Activated CD8-positive, alpha-beta T cell treated with anti-CD3 and anti-CD28 coated beads, Interleukin-2, amount 10 ng/mL, durations not matched to agents 7 days and 5 days (primary cell): ENCODE measurements around the gene CRTC1. TPM values are rescaled to one million over a fixed set of nuclear protein-coding genes. Genes with fewer than 3 reads are reported as not detected.

Experiments used
- ATAC-seq: fragments of 150-1000 bp; cut with Tn5 transposase; one replicate; pipeline ENCODE4 v1.10.0; 2021; ENCODE audit warnings: moderate library complexity
- CTCF ChIA-PET: fragments of 350-600 bp; sonication (Branson Sonifier 250); formaldehyde crosslinking; loops from one replicate; lab custom pipeline; 2021; ENCODE audit warnings: antibody characterized with exemption; lab: Charles Lee
- POLR2A ChIA-PET: fragments of 350-600 bp; sonication (Branson Sonifier 250); formaldehyde crosslinking; loops from one replicate; lab custom pipeline; 2021; ENCODE audit warnings: antibody characterized with exemption; lab: Charles Lee
- DNase-seq: peaks from one replicate; pipeline ENCODE4 v3.0.0-alpha.2; 2020
- H3K27ac Mint-ChIP-seq: one replicate; pipeline ENCODE4 v1.8.0; 2021; ENCODE audit warnings: mild to moderate bottlenecking, mixed read lengths
- H3K27me3 Mint-ChIP-seq: one replicate; pipeline ENCODE4 v1.8.0; 2021; ENCODE audit warnings: low read depth, mixed read lengths
- H3K36me3 Mint-ChIP-seq: one replicate; pipeline ENCODE4 v1.8.0; 2021; ENCODE audit warnings: low read depth, mixed read lengths
- H3K4me1 Mint-ChIP-seq: one replicate; pipeline ENCODE4 v1.8.0; 2021; ENCODE audit warnings: low read depth, mixed read lengths
- H3K4me3 Mint-ChIP-seq: one replicate; pipeline ENCODE4 v1.8.0; 2021; ENCODE audit warnings: mild to moderate bottlenecking, mixed read lengths
- H3K9me3 Mint-ChIP-seq: one replicate; pipeline ENCODE4 v1.8.0; 2022; ENCODE audit warnings: mixed read lengths; ENCODE audit not compliant: insufficient read depth
- total RNA-seq, 2 experiments: library from RNA; stranded (reverse); gene quantifications; one replicate each; pipeline ENCODE4 v1.2.3, GENCODE V29; 2021

The CRTC1 gene
- total RNA-seq, 2 experiments from 2014 or later: 7.0 to 8.0 TPM

DNA sequence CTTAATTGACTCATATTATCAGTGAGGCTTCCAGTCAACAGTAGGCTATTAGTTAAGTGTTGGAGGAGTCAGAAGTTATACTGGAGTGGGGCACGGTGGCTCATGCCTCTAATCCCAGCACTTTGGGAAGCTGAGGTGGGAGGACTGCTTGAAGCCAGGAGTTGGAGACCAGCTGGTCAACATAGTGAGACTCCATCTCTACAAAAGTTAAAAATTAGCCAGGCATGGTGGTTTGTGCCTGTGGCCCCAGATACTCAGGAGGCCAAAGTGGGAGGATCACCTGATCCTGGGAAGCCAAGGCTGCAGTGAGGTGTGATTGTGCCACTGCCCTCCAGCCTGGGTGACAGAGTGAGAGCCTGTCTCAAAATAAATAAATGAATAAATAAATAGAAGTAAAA, 54.5 kb downstream of the CRTC1 start:
- H3K4me1 Mint-ChIP-seq: no peaks in the 10 kb centered on the region
- no peaks in the 10 kb centered on the region for H3K27me3 Mint-ChIP-seq
- no peak overlapping the region for H3K27ac Mint-ChIP-seq
- H3K4me3 Mint-ChIP-seq: no peak overlapping the region
- POLR2A ChIA-PET: no interaction called here
- DNase-seq (no peak), ATAC-seq (no peak)
- no peaks in the 10 kb centered on the region for H3K9me3 Mint-ChIP-seq
- H3K36me3 Mint-ChIP-seq: no peaks in the 10 kb centered on the region
- CTCF ChIA-PET: no interaction called here

DNA sequence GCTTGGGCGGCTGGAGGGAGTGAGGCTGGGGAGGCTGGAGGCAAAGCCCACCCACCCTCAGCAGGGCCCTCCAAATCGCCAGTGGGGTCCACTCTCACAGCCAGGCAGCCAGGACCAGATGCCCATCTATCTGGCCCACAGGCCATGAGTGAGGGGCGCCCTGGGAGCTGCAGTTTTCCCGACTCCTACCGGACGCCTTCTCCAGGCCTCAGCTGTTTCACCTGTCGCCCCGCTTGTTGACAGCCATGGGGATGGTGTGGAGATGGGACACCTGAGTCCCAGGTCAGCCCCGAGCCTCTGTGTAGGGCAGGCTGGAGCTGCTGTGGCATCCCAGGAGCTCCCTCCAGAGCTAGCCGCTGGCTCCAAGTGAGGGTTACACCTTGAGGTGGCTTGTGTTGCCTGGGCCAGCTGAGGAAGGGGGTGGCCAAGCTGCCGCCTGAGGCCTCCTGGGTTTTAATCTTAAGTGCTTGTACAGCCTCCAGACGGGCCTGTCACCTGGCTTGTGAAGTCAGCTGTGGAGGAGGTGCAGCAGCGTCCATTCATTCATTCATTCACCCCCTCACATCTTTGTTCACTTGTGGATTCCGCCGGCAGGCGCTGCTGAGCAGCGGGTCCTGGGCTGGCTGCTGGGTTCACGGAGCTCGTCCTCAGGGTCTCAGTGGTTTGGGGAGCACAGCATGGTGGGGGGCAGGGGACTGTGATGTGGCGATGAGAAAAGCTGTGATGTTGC, 55.6 kb downstream of the CRTC1 start:
- no peak overlapping the region for H3K27ac Mint-ChIP-seq

DNA sequence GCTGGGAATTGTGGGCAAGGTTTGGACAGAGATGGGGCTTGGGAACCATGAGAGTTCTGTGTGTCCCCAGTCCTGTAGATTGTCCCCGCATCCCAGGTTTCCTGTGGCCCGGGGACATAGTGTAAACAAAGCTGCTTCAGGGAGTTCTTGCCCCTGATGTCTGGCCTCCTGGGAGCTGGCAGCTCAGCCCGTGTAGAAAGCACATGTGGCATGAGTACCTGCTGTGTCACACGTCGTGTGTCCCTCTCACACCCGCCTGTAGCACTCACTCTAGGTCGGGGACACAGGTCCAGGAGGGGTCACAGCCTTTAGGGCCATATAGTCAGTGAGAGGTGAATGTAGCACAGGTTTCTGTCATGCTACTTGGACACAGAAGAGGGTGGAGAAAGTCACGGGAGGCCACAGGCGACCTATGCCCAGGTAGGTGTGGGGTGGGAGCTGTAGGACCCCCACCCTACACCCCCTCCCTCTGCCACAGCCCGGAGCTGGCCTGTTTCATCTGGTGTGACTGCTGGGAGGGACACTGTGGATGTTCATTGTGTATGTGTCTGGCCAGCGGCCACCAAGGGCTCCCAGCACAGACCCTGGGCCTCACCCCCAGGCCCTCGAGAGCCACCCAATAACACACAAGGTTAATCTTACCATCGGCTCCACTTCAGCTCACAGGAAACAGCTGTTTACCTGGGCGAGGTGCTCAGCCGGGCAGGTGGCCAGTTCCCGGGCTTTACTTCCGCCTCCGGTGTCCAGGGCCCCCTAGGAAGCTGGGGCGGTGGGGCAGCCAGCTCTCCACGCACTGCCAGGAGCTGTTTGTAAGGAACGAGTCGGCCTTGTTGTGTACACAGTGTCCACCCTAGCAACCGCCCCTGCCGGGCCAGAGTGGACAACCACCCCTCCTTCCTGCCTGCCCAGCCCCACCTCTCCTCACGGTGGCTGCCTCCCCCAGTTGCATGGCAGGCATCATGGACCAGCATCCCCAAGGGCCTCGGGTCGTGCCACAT, 57.9 kb downstream of the CRTC1 start:
- ChIA-PET POLR2A (no interaction called here), CTCF (no interaction called here)

More for the DNA sequence above, 55.6 kb downstream of the CRTC1 start:
- ATAC-seq (no peak), DNase-seq (no peak)
- no peaks in the 10 kb centered on the region for H3K27me3 Mint-ChIP-seq
- no peaks in the 10 kb centered on the region for H3K9me3 Mint-ChIP-seq
- CTCF ChIA-PET: no interaction called here
- no peaks in the 10 kb centered on the region for H3K36me3 Mint-ChIP-seq
- no peak overlapping the region for H3K4me3 Mint-ChIP-seq
- POLR2A ChIA-PET: no interaction called here
- no peaks in the 10 kb centered on the region for H3K4me1 Mint-ChIP-seq

DNA sequence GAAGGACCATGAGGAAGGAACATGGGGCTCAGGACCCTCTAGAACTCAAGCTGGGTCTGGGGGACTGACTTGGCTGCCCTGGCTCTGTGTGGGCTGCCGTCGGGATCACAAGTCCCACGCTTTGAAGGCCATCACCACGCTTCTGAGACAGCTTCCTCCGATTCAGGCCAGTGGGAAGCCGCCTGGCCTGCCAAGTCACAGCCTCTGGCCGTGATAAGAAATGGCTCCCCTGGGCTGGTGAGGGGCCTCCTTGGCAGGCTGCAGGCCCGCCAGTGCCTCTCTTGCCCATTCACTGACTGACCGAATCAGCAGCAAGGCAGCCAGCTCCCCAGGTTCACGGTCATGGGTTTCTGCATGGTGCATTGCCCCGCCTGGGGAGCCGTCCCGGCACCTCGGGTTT, 58.8 kb downstream of the CRTC1 start:
- Mint-ChIP-seq H3K4me3 (no peak overlapping the region), H3K27ac (no peak overlapping the region), H3K27me3 (no peaks in the 10 kb centered on the region), H3K36me3 (no peaks in the 10 kb centered on the region), H3K9me3 (no peaks in the 10 kb centered on the region), H3K4me1 (no peaks in the 10 kb centered on the region)
- CTCF ChIA-PET: no interaction called here
- ATAC-seq (no peak), DNase-seq (no peak)
- POLR2A ChIA-PET: no interaction called here

More for the DNA sequence above, 57.9 kb downstream of the CRTC1 start:
- H3K4me3 Mint-ChIP-seq: no peak overlapping the region
- no peak overlapping the region for H3K27ac Mint-ChIP-seq
- H3K36me3 Mint-ChIP-seq: no peaks in the 10 kb centered on the region
- no peaks in the 10 kb centered on the region for H3K4me1 Mint-ChIP-seq
- H3K9me3 Mint-ChIP-seq: no peaks in the 10 kb centered on the region
- no peak for ATAC-seq
- H3K27me3 Mint-ChIP-seq: no peaks in the 10 kb centered on the region
- DNase-seq: no peak

DNA sequence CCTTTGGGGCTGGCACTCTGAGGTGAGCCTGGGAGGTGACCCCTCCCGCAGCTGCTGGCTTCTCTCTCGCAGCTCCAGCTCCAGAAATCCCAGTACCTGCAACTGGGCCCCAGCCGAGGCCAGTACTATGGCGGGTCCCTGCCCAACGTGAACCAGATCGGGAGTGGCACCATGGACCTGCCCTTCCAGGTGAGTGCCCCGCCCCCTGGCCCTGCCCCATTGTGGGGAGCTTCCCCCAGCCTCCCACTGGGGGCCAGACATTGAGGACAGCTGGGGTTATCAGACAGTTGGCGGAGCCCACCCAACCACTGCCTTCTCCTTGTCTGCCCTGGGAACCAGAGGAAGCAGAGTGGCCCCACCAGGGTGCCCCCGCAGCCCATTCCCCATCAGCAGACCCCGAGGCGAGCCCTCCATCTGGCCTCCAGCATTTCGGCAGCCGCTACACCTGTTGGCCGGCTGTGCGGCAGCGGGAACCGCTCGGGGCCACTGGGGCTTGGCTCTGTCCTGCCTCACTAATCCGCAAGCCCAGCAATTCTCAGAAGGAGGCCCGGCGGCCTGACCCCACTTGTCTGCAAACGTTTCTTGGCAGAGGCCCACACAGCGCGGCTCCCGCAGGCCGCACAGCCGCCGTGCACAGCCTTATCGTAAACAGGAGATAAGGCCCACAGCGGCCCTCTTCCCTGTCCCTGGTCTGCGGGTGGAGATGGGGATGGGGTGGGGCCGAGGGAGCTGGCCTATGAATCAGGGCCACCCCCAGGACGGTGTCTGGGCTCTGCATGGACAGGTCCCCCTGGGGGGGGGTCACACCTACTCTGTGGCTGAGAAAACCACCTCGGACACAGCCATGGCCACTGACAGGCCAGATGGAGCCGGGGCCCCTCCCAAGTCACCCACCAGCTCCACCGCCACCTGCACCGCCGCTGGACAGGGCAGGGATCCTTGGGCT, 59.6 kb downstream of the CRTC1 start:
- Mint-ChIP-seq H3K27me3 (no peaks in the 10 kb centered on the region), H3K4me1 (no peaks in the 10 kb centered on the region), H3K36me3 (no peaks in the 10 kb centered on the region), H3K4me3 (no peak overlapping the region), H3K9me3 (no peaks in the 10 kb centered on the region), H3K27ac (no peak overlapping the region)
- CTCF ChIA-PET: no interaction called here
- ATAC-seq (no peak), DNase-seq (no peak)
- POLR2A ChIA-PET: no interaction called here

DNA sequence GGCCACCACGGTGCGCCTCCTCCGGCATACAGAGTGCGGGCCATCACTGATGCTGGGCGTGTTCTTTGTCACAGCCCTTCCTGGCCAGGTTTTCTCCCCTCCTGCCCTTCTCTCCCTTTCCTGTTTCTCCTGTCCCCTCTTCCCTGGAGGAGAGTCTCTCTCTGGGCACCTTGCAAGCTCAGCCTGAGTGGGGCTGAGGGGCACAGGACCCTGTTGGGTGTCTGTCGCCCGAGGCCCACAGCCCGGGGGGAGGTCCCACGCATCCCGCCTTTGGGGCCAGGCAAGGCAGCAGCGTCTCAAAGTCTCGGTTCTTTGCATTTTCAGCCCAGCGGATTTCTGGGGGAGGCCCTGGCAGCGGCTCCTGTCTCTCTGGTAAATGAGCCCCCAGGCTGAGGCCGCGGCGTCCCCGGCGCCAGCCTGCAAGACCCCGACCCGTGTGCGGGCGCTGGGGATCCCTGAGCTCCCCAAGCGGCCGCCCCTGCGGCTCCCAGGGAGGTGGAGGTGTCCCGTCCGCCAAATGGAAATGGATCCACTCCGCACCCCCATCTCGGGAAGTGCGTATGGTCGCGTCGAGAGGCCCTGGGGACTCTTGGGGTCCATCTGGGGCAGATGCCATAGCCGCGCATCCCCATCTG, 60.4 kb downstream of the CRTC1 start:
- no peak for DNase-seq
- CTCF ChIA-PET: no interaction called here
- Mint-ChIP-seq H3K9me3 (no peaks in the 10 kb centered on the region), H3K27me3 (no peaks in the 10 kb centered on the region), H3K27ac (no peak overlapping the region), H3K4me1 (no peaks in the 10 kb centered on the region), H3K4me3 (no peak overlapping the region), H3K36me3 (no peaks in the 10 kb centered on the region)
- ATAC-seq: no peak
- POLR2A ChIA-PET: no interaction called here

DNA sequence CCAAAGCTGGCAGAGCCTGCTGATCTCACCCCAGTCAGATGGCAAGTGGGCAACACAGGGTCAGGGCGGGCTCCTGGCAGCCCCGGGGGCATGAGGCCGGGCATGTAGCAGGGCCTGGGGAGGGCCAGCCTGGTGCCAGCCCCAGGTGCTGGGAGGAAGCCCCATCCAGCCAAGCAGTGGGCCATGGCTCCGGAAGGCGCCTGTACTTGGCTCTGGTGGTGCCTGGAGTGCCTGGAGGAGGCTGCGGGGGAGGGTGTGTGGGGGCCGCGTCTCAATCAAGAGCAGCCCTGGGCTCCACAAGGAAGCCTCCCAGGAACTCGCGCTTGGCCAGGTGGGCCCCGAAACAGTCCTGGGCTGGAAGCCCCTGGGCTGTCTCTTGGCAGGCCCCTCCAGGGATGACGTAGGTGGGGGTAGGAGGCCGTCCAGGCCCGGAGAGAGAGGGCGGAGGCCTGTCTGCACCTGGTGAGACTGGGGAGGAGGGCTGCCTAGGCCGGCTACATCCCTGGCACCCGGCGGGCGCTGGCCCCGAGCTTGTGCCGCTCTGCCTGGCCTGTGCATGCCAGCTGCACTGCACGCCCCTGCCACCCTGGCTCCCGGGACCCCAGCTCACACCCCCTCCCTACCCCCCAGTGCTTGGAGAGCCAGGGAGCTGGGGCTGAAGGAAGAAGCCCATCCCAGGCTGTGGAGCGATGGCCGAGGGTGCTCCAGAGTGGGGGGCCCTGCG, 61.7 kb downstream of the CRTC1 start:
- POLR2A ChIA-PET: no interaction called here
- Mint-ChIP-seq H3K9me3 (no peaks in the 10 kb centered on the region), H3K27me3 (no peaks in the 10 kb centered on the region), H3K36me3 (no peaks in the 10 kb centered on the region), H3K4me1 (no peaks in the 10 kb centered on the region), H3K4me3 (no peak overlapping the region), H3K27ac (no peak overlapping the region)
- ATAC-seq: no peak
- no peak for DNase-seq
- CTCF ChIA-PET: no interaction called here

DNA sequence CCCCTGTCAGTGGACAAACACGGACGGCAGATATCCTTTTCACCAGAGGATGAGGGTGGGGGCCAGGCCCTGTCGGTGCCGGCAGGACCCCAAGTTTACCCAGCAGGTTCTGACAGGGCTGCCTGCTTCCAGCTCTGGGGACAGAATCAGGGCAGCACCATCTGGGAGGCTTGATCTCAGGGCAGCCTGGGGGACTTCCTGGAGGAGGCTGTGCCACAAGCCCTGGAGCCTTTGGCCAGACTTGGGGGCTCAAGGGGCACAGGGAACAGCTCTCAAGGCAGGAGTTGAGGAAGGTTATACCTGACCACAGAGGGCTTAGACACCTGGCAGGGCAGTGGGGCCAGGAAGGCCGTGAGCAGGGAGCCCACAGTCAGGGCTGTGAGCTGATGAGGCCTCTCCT, 62.5 kb downstream of the CRTC1 start:
- no peak for ATAC-seq
- POLR2A ChIA-PET: no interaction called here
- CTCF ChIA-PET: no interaction called here

DNA sequence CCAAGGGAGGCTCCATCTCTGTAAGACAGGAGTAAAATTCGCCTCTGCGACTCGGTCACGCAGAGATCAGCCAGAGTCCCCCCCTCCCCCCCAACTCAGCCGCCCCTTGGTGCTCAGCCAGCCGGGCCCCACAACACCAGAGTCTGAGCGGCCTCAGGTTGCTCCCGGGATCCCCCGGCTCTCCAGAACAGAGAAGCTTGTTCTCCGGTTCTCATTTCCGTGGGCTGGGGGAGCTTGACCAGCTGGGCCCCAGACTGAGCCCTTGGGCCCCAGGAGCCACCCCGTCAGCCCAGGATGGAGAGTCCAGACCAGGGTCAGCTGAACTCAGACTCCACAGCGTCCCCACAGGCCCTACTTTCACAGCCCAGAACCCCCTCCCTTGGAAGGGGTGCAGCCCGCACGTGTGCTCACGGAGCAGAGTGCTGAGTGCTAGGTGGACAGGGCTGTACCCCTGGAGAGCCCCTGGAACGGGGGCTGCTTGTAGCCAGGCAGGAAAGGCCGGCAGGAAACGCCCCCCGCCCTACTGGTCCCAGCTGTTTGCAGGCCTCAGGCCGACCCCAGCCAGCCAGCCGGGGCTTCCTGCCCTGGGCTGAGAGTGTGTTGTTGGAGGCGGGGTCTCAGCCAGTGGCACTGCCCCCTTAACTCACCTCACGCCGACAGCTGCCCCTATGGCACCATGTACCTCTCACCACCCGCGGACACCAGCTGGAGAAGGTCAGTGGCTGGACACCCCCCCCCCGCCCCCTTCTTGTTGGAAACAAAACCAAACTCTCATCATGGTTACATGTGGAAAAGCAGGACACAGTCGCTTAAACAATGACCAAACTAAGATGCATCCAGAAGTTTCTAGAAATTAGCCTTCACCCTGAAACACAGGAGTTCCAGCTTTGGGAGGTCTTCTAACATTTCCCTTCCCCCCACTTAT, 63.2 kb downstream of the CRTC1 start:
- no peaks in the 10 kb centered on the region for H3K36me3 Mint-ChIP-seq
- no peaks in the 10 kb centered on the region for H3K27me3 Mint-ChIP-seq
- H3K4me3 Mint-ChIP-seq: no peak overlapping the region
- DNase-seq: no peak
- no peaks in the 10 kb centered on the region for H3K9me3 Mint-ChIP-seq
- ChIA-PET POLR2A (no interaction called here), CTCF (no interaction called here)
- no peak overlapping the region for H3K27ac Mint-ChIP-seq
- H3K4me1 Mint-ChIP-seq: no peaks in the 10 kb centered on the region
- ATAC-seq: no peak

More for the DNA sequence above, 62.5 kb downstream of the CRTC1 start:
- no peaks in the 10 kb centered on the region for H3K9me3 Mint-ChIP-seq
- no peaks in the 10 kb centered on the region for H3K27me3 Mint-ChIP-seq
- H3K4me3 Mint-ChIP-seq: no peak overlapping the region
- H3K36me3 Mint-ChIP-seq: no peaks in the 10 kb centered on the region
- no peak for DNase-seq
- no peak overlapping the region for H3K27ac Mint-ChIP-seq
- H3K4me1 Mint-ChIP-seq: no peaks in the 10 kb centered on the region
